HT-29 (cell line): ENCODE measurements around the gene BARHL1. TPM values are rescaled to one million over a fixed set of nuclear protein-coding genes. Genes with fewer than 3 reads are reported as not detected.

Experiments used
- DNase-seq: peaks from one replicate; pipeline ENCODE4 v3.0.0-alpha.2; 2015; ENCODE audit warnings: low spot score
- total RNA-seq: library from RNA; depleted of rRNA; stranded (reverse); fragments of >200 nt; shearing (Covaris generic); gene quantifications from 2 replicates; pipeline ENCODE4 v1.2.3, GENCODE V29; 2014

Gene BARHL1
- total RNA-seq, 1 experiment from 2014 or later = not detected

- no peak for DNase-seq
Measured at GRCh38 chr9:132587592-132587955, 5.2 kb downstream of the BARHL1 start.

- no peak for DNase-seq
Measured at GRCh38 chr9:132588098-132588497, 5.7 kb downstream of the BARHL1 start.

DNA sequence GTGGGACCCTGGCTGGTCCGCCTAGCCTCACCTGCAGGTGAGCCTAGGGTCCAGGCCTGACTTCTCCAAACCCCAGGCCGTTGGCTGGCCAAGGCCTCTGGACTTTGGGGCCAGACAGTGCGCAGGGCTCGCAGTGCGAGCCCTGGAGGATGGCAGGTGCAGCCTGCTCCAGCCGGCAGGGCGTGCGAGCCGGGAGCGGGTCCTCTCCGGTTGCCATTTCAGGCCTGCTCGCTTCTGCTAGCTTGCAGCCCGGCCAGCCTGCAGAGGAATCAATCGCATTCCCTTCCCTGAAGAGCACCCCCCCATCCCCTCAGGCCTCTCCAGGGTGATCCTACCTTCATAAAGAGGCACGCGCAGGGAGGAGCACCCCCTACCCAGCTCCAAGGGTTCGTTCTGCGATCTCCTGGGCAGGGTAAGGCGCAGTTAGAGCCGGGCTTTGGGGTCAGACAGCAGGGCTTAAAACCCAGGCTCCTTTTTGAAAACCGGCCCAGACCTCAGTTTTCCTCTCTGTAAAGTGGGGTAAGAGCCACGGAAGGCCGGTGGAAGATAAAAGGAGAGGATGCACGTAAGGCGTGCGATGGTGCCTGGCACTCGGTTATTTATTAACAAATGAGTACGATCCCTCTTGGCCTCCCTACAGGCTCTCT lies 6.2 kb downstream of the BARHL1 start:
- no peak for DNase-seq

- no peak for DNase-seq
Measured at GRCh38 chr9:132589148-132590036, 7.0 kb downstream of the BARHL1 start.

DNA sequence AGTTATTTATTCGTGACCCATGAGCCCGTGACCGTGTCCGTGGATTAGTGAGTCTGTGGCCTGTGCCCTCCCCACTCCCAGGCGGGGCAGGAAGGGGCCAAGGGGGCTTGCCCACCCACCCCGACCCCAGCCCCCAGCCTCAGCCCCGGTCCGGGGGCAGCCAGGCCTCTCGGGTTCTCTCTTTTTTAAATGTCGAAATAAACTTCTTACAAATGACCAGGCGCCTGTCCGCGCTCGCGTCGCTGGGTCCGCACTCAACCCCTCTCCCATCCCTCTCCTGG lies 7.6 kb downstream of the BARHL1 start:
- DNase-seq = no peak

GRCh38 chr9:132590318-132591182 lies 8.1 kb downstream of the BARHL1 start:
- no peak for DNase-seq

DNA sequence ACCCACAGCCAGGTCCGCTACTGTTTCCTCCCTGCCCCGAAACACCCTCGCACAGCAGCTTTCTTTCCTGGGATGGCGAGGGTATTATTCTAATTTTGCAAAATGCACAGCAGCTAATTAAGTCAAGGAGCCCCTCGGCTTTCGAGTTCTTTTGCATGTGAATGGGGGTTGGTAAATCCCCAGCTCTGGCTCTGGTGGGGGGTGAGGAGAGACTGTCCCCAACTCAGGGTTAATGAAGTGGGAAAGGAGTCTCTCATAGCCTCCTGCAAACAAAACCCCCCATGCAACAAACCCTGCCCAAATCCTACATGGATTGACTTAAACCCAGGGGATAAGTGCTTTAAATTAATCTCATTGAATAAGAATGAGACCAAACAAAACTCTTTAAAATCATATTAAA lies 8.8 kb downstream of the BARHL1 start:
- DNase-seq = no peak

- no peak for DNase-seq
Measured at GRCh38 chr9:132591751-132592314, 9.4 kb downstream of the BARHL1 start.

DNA sequence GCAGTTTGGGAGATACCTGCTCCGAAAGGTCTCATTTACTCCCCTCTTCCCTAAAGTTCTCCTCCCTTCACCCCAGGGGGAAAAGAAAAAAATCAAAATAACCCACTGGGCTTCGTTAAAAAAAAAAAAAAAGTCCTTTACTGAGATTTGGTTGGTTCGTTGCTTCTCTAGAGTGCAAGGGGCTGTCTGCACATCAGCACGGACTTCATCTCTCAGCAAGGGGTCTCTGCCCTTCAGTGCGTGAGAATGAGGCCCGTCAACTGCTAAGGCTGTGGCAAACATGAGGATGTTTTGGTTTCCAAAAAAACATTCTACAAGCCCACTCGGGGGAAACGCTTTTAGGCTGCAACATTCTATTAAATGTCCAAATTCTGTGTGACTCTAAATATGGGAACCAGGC lies 10.0 kb downstream of the BARHL1 start:
- DNase-seq = no peak

DNA sequence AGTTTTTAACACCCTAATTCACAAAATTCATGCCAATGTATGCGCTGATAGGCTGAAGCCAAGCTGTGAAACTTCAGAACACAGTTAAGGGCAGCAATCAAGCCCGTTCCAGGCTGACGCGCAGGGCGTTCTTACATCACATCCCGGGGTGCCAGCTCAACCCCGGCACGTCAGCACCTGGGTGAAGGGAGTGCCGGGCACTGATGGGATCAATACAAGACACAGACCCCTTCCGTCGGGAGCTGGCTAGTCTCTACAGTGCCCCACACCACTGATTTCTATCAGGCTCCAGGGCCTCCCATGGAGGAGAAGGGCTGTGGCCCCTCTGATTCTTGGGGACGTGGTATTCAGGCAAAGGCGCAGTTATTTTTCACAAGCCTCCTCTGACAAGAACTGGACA lies 12.0 kb downstream of the BARHL1 start:
- no peak for DNase-seq

- DNase-seq = no peak
Measured at GRCh38 chr9:132595319-132595718, 12.9 kb downstream of the BARHL1 start.

DNA sequence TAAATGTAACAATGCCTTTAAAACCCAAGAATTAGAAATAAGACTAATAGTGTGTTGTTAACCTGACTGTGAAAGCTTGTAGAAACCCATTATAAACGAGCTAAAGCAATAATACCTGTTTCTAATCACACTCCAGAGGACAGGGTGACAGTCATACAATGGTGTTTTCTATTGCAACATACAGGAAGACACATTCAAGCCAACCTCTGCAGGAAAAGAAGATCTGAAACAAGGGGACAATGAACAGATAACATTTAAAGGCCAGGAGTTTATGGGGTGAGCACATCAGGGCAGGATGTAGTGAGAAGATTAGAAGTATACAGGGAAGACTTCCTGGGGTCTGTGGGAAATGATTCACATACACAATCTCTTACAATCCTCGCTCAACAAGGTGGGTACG lies 13.8 kb downstream of the BARHL1 start:
- DNase-seq = no peak

DNA sequence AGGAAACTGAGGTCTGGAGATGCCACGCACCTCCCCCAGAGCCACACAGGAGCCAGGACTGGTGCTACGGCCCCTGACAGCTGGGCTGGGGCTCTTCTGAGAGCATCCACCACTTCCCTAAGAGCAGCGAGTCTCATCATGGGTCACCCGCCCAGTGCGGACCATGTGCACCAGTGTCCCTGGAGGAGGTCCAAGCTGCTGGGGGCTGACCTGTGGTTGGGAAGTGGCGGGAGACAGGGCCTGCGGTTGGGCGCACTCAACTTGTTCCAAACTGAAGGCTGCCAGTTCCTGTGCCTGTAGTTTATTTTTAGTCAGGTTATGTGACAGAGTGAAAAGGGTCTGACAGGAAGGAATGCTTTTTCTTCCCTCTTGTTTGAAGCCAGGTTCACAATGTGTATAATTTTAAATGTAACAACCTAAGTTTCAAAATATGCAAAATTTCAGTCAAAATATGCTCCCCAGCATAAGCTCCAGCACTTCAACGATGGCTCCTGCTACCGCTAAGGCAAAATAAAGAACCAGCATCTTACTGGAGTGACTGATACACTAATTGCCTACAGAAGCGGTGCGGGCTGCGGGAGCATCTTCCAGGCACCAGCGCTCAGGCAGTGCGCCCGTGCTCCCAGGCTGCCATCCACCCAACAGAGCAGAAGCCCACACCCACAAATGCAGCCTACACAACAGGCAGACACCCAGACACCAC lies 14.8 kb downstream of the BARHL1 start:
- DNase-seq = no peak

DNA sequence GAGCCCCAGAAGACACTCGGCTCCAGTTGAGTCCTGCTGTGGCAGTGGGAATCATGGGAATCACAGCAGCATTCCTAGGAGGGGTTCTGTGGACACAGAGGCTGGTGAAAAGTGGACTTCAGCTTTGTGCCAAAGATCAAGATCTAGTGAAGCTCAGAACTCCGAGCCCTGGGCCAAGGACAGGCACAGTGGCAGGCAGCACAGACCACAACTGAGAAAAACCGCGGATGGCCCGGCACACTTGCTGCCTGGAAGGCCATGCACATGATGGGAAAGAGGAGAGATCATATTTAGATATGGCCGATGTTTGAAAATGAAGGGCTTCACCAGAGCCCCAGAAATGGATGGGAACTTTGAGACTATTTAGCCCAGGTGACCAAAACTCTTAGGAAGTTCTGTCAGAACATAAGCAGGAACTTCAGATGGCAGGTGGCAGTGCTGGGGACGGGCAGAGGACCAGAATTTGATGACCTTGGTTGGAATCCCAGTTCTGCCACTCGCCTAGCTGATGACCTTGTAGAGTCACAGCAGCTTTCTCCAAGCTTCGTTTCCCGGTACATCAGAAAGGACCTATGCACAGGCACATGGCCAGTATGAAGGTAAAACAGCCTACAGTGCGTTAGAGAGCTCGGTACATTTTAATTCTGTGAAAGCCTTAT lies 18.0 kb downstream of the BARHL1 start:
- no peak for DNase-seq

GRCh38 chr9:132602207-132602606 lies 19.8 kb downstream of the BARHL1 start:
- DNase-seq = no peak

DNA sequence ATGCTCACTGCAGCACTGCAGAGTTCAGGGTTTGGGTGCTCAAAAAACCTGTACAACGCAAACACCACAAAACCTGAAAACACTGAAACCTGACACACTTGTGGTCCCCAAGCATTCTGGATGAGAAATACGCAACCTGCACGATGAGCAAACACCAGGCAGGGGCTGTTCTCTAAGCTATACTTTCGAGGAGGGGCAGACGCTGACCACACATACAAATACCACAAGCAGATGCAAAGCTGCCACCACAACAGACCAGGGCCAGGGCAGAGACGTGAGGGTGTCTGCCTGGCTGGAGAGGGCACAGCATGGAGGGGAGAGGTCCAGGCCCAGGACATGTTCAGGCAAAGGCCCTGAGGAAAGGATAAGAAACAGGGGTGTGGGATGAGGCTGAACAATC lies 23.0 kb downstream of the BARHL1 start:
- no peak for DNase-seq

DNA sequence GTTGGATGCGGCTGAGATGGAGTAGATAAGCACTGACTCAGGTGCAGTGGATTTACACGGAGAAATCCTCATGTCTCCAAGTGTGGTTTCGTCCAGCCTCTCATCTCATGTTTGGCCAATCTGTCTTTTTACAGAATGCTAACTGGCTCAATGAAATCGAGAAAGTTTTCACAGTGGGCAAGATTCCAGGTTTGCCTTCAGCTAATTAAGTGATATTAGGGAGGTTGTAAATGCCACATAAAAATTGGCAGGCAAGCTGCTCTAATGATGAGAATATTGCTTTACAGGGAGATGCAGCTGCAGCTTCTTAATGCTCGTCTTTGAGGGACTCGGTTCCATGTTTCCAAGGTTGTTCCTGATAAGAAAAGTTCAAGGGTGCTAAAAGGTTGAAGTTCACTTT lies 23.7 kb downstream of the BARHL1 start:
- DNase-seq = no peak

- no peak for DNase-seq
Measured at GRCh38 chr9:132609184-132609583, 26.8 kb downstream of the BARHL1 start.

DNA sequence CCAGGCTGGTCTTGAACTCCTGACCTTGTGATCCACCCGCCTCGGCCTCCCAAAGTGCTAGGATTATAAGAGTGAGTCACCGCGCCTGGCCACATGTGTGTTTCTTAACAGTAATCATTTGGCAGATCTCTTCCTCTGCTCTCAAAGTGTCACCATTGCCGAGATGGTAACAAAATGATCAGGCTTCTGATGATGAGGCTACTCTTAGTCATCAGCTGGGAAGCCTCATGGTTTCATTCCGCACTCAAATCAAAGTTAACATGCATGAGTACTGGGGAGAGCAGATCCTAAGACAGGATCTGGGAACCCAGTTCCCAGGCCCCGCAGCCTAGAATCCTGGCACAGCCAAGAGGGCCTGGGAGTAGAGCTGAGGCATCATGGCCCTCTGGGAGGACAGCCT lies 27.4 kb downstream of the BARHL1 start:
- no peak for DNase-seq

GRCh38 chr9:132610661-132611060 lies 28.3 kb downstream of the BARHL1 start:
- DNase-seq = no peak

GRCh38 chr9:132614324-132614723 lies 31.9 kb downstream of the BARHL1 start:
- DNase-seq = no peak
